Spleen (tissue), 7 donors: Measurements from ENCODE around the gene PHACTR1.

Experiments
- CTCF ChIP-seq, 11 experiments: fragments of 200-600 bp in 7 of 11; fragments of 450-650 bp in 4 of 11; sonication (generic) in 4 of 11; IDR thresholded peaks in 8 of 11; conservative IDR thresholded peaks in 3 of 11; 1 replicate in 7 of 11; 2 replicates in 4 of 11; pipeline versions ENCODE4 v1.4.0 to v1.8.0; 2016 to 2021; ENCODE audit warnings: antibody characterized with exemption in 11 of 11, inconsistent platforms in 4 of 11, mild to moderate bottlenecking in 1 of 11
- POLR2A ChIP-seq, 3 donors: fragments of 450-650 bp; IDR thresholded peaks; one replicate each; pipeline ENCODE4 v1.5.1; 2017; ENCODE audit warnings: antibody characterized with exemption in 3 of 3, mild to moderate bottlenecking in 1 of 3
- POLR2AphosphoS5 ChIP-seq, 3 donors: sonication (generic); formaldehyde crosslinking; IDR thresholded peaks; one replicate each; pipeline ENCODE4 v1.5.1; 2017; ENCODE audit warnings: antibody characterized with exemption in 3 of 3
- donor health status: DM: no; HTN: no; CAD: no; lungs with moderate emphysema.
- donor health status: DM: no; HTN: no; CAD: no.
- donor health status: DM: no; HTN: no; CAD: no.

- TF ChIP-seq POLR2A (IDR thresholded peaks at IDR 0.05): no peak
- TF ChIP-seq CTCF (IDR thresholded peaks at IDR 0.05 in 8 of 11, conservative IDR thresholded peaks at IDR 0.05 in 3 of 11): no peak
- no peak for TF ChIP-seq POLR2AphosphoS5 (IDR thresholded peaks at IDR 0.05)
Observed at GRCh38 chr6:12761376-12762115, 45.0 kb downstream of the PHACTR1 start.
